NCI-H128 (cell line): ENCODE measurements around the gene SERINC5.

ENCODE experiments used
- DNase-seq: peaks from one replicate; lab custom pipeline; 2025; ENCODE audit not compliant: unreplicated experiment; lab: John Stamatoyannopoulos, UW

Gene SERINC5

GRCh38 chr5:80230269-80230992 is 25.4 kb downstream of the SERINC5 start:
- no peak for DNase-seq

GRCh38 chr5:80229902-80230255 is 26.0 kb downstream of the SERINC5 start:
- no peak for DNase-seq

- no peak for DNase-seq
These were observed 27.8 kb downstream of the SERINC5 start for GRCh38 chr5:80227979-80228596.

- no peak for DNase-seq
These were observed 29.9 kb downstream of the SERINC5 start for GRCh38 chr5:80225934-80226326.

- no peak for DNase-seq
These were observed 30.5 kb downstream of the SERINC5 start for GRCh38 chr5:80225189-80225933.

GRCh38 chr5:80223561-80223960 is 32.3 kb downstream of the SERINC5 start:
- no peak for DNase-seq

GRCh38 chr5:80220245-80220897 is 35.5 kb downstream of the SERINC5 start:
- DNase-seq, result no peak

GRCh38 chr5:80219391-80219790 is 36.5 kb downstream of the SERINC5 start:
- no peak for DNase-seq

- DNase-seq, result no peak
These were observed 38.2 kb downstream of the SERINC5 start for GRCh38 chr5:80217667-80218066.

- no peak for DNase-seq
These were observed 38.9 kb downstream of the SERINC5 start for GRCh38 chr5:80216753-80217596.

- DNase-seq, result no peak
These were observed 39.8 kb downstream of the SERINC5 start for GRCh38 chr5:80216096-80216495.

- no peak for DNase-seq
These were observed 40.3 kb downstream of the SERINC5 start for GRCh38 chr5:80215523-80215922.

- DNase-seq, result no peak
These were observed 42.4 kb downstream of the SERINC5 start for GRCh38 chr5:80213466-80213865.

- no peak for DNase-seq
These were observed 43.6 kb downstream of the SERINC5 start for GRCh38 chr5:80212171-80212667.

GRCh38 chr5:80211327-80211726 is 44.5 kb downstream of the SERINC5 start:
- no peak for DNase-seq

GRCh38 chr5:80210014-80210413 is 45.8 kb downstream of the SERINC5 start:
- DNase-seq, result no peak

- DNase-seq, result no peak
These were observed 47.5 kb downstream of the SERINC5 start for GRCh38 chr5:80208381-80208780.

- no peak for DNase-seq
These were observed 48.0 kb downstream of the SERINC5 start for GRCh38 chr5:80207832-80208231.

GRCh38 chr5:80206282-80206681 is 49.6 kb downstream of the SERINC5 start:
- DNase-seq, result no peak

GRCh38 chr5:80205846-80206245 is 50.0 kb downstream of the SERINC5 start:
- DNase-seq, result no peak
